Urothelium cell line (cell line): Measurements from ENCODE around the gene DMBX1.

ENCODE experiments used
- DNase-seq: peaks from one replicate; pipeline ENCODE4 v3.0.0; 2011; ENCODE audit warnings: low spot score, mixed read lengths
- FAIRE-seq: peaks from 2 replicates; lab custom pipeline; 2011; peaks lifted over from hg19 to GRCh38; lab: Jason Lieb, UNC

DMBX1 gene

GRCh38 chr1:46497020-46497419, 7.4 kb downstream of the DMBX1 start:
- FAIRE-seq: no peak

GRCh38 chr1:46497665-46498064, 8.0 kb downstream of the DMBX1 start:
- DNase-seq: no peak
- no peak for FAIRE-seq

More at GRCh38 chr1:46497020-46497419, 7.4 kb downstream of the DMBX1 start:
- DNase-seq: no peak

GRCh38 chr1:46501528-46501927, 11.9 kb downstream of the DMBX1 start:
- FAIRE-seq (no peak), DNase-seq (no peak)

- FAIRE-seq: no peak
- no peak for DNase-seq
Measured at GRCh38 chr1:46503421-46503820, 13.8 kb downstream of the DMBX1 start.

- FAIRE-seq (no peak), DNase-seq (no peak)
Measured at GRCh38 chr1:46506470-46507219, 17.0 kb downstream of the DMBX1 start.

- peak; percentile 79 for DNase-seq
- no peak for FAIRE-seq
Measured at GRCh38 chr1:46508757-46509156, 19.1 kb downstream of the DMBX1 start.

- FAIRE-seq (no peak), DNase-seq (no peak)
Measured at GRCh38 chr1:46510341-46510997, 20.8 kb downstream of the DMBX1 start.

- FAIRE-seq: no peak
- no peak for DNase-seq
Measured at GRCh38 chr1:46510998-46511365, 21.3 kb downstream of the DMBX1 start.

GRCh38 chr1:46512135-46512791, 22.6 kb downstream of the DMBX1 start:
- no peak for DNase-seq
- no peak for FAIRE-seq

- FAIRE-seq: no peak
Measured at GRCh38 chr1:46512792-46513190, 23.2 kb downstream of the DMBX1 start.

GRCh38 chr1:46513536-46513935, 23.9 kb downstream of the DMBX1 start:
- FAIRE-seq (no peak), DNase-seq (no peak)

More at GRCh38 chr1:46512792-46513190, 23.2 kb downstream of the DMBX1 start:
- DNase-seq: no peak

- DNase-seq: no peak
- FAIRE-seq: no peak
Measured at GRCh38 chr1:46515576-46515975, 25.9 kb downstream of the DMBX1 start.

GRCh38 chr1:46516200-46516950, 26.7 kb downstream of the DMBX1 start:
- FAIRE-seq (no peak), DNase-seq (no peak)

- peak; percentile 75 for DNase-seq
- FAIRE-seq: peak; percentile 59
Measured at GRCh38 chr1:46517010-46517600, 27.5 kb downstream of the DMBX1 start.

- FAIRE-seq: no peak
Measured at GRCh38 chr1:46517932-46518498, 28.4 kb downstream of the DMBX1 start.

GRCh38 chr1:46519209-46519608, 29.6 kb downstream of the DMBX1 start:
- DNase-seq (peak; percentile 39), FAIRE-seq (no peak)

More at GRCh38 chr1:46517932-46518498, 28.4 kb downstream of the DMBX1 start:
- peak; percentile 45 for DNase-seq

- peak; percentile 93 for DNase-seq
- FAIRE-seq: peak; percentile 98
Measured at GRCh38 chr1:46520063-46520911, 30.7 kb downstream of the DMBX1 start.

GRCh38 chr1:46521414-46521813, 31.8 kb downstream of the DMBX1 start:
- no peak for FAIRE-seq

GRCh38 chr1:46522184-46522968, 32.7 kb downstream of the DMBX1 start:
- peak; percentile 68 for DNase-seq
- FAIRE-seq: no peak

More at GRCh38 chr1:46521414-46521813, 31.8 kb downstream of the DMBX1 start:
- DNase-seq: no peak
